PC-9 (cell line): ENCODE measurements around the gene CROCC2. TPM values are rescaled to one million over a fixed set of nuclear protein-coding genes. Genes with fewer than 3 reads are reported as not detected.

ENCODE experiments used
- BruUV-seq: library from RNA; stranded (reverse); fragments of 400-500 nt; replicated peaks from 2 replicates; lab custom pipeline; 2021; lab: Mats Ljungman, UMichigan
- CTCF ChIA-PET: fragments of 300-600 bp; sonication (Branson Sonifier 250); formaldehyde crosslinking; loops from one replicate; lab custom pipeline; 2022; ENCODE audit warnings: antibody characterized with exemption; lab: Charles Lee
- POLR2A ChIA-PET: fragments of 300-600 bp; sonication (Branson Sonifier 250); formaldehyde crosslinking; loops from one replicate; lab custom pipeline; 2022; ENCODE audit warnings: antibody characterized with exemption; ENCODE audit not compliant: unreplicated experiment; lab: Charles Lee
- DNase-seq, 2 experiments: peaks; one replicate each; pipeline versions ENCODE4 v3.0.0 to v3.0.0-alpha.2; 2015 to 2022; ENCODE audit warnings: mixed read lengths in 1 of 2
- H2AFZ ChIP-seq: fragments of 200-600 bp; sonication (generic); 2 replicates; pipeline ENCODE4 v1.8.1; 2017; ENCODE audit warnings: antibody characterized with exemption
- H3F3A ChIP-seq: fragments of 200-600 bp; sonication (generic); 2 replicates; pipeline ENCODE4 v1.8.1; 2017; ENCODE audit warnings: antibody characterized with exemption, mild to moderate bottlenecking, low read depth; ENCODE audit not compliant: insufficient read depth
- H3K27ac ChIP-seq: fragments of 200-600 bp; sonication (generic); 2 replicates; pipeline ENCODE4 v1.6.1; 2016; ENCODE audit warnings: mixed run types
- H3K27me3 ChIP-seq: fragments of 200-600 bp; sonication (generic); 2 replicates; pipeline ENCODE4 v1.6.1; 2016; ENCODE audit warnings: low read depth, mixed run types; ENCODE audit not compliant: insufficient read depth
- H3K36me3 ChIP-seq: fragments of 200-600 bp; sonication (generic); 2 replicates; pipeline ENCODE4 v1.6.1; 2016; ENCODE audit warnings: low read depth, mixed run types
- H3K4me1 ChIP-seq: fragments of 200-600 bp; sonication (generic); replicated peaks from 2 replicates; pipeline ENCODE4 v1.6.1; 2016; ENCODE audit warnings: mixed run types; ENCODE audit not compliant: insufficient read depth
- H3K4me2 ChIP-seq: fragments of 200-600 bp; sonication (generic); 2 replicates; pipeline ENCODE4 v1.6.1; 2017; ENCODE audit warnings: mixed run types
- H3K4me3 ChIP-seq: fragments of 200-600 bp; sonication (generic); 2 replicates; pipeline ENCODE4 v1.6.1; 2016; ENCODE audit warnings: mixed run types
- H3K79me2 ChIP-seq: fragments of 200-600 bp; sonication (generic); 2 replicates; pipeline ENCODE4 v1.6.1; 2017; ENCODE audit warnings: low read depth, mixed run types
- H3K9me2 ChIP-seq: fragments of 200-600 bp; sonication (generic); 2 replicates; pipeline ENCODE4 v1.8.1; 2017; ENCODE audit warnings: mild to moderate bottlenecking; ENCODE audit not compliant: insufficient read depth
- H3K9me3 ChIP-seq: fragments of 200-600 bp; sonication (generic); 2 replicates; pipeline ENCODE4 v1.8.1; 2016; ENCODE audit warnings: low read depth; ENCODE audit not compliant: insufficient read depth
- H4K20me1 ChIP-seq: fragments of 200-600 bp; sonication (generic); 2 replicates; pipeline ENCODE4 v1.8.1; 2017; ENCODE audit not compliant: insufficient read depth
- EZH2 ChIP-seq: fragments of 200-600 bp; sonication (generic); IDR thresholded peaks from 2 replicates; pipeline ENCODE4 v1.8.0; 2017; ENCODE audit warnings: antibody characterized with exemption, low read depth
- intact Hi-C: fragments of 100-400 bp; cut with micrococcal nuclease; formaldehyde crosslinking; loops from one replicate; pipeline ENCODE4 v1.10.0; 2022; ENCODE audit not compliant: unreplicated experiment
- total RNA-seq: library from RNA; stranded (reverse); gene quantifications from 2 replicates; pipeline ENCODE4 v1.2.3, GENCODE V29; 2021
- TF ChIP-seq, protein P1 (sequence below): fragments of 200-600 bp; sonication (generic); conservative IDR thresholded peaks from 2 replicates; pipeline ENCODE4 v1.6.1; 2017; ENCODE audit warnings: mixed run types, antibody characterized with exemption, mild to moderate bottlenecking, moderate library complexity

The CROCC2 gene
- total RNA-seq, 1 experiment from 2014 or later = not detected

DNA sequence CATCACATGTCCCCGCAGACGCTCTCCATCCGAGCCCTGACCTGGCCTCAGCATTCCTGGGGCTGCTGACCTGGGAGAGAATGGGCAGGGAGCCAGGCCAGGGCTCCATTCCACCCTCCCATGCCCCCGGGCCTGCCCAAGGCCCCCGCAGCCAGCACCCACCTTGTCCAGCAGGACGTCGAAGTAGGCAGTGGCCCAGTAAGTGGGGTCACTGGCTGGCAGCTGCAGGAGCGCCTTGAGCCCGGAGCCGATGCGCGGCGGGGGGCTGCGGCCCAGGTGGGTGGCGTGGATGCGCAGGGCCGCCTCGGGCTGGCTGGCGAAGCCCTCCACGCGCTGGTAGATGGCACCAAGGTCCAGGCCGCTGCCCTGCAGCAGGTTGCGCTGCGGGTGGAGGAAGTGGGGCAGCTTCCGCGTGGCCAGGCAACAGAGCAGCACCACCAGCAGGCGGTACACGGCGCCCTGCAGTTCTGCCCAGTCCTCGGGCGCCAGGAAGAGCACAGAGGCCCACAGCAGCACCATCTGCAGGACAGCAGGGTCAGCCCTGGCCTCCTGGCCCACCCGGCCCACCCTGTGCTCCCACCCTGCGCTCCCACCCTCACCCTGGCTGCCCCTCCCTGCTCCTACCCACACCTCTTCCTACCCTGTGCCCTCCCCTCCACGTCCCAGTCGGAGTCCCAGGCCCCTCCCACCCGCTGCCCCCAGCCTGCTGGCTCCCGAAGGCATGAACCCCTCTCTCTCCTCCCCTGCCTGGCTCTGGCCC lies 17.8 kb upstream of the CROCC2 start:
- BruUV-seq = no TSS peak
- ChIA-PET CTCF (no interaction called here), POLR2A (no interaction called here)
- Histone ChIP-seq H3K79me2 (peaks cover 14% of the 10 kb centered on the region), H2AFZ (no peak overlapping the region), H4K20me1 (no peaks in the 10 kb centered on the region), H3K4me2 (no peak overlapping the region), H3K4me3 (no peak overlapping the region), H3F3A (no peaks in the 10 kb centered on the region), H3K27me3 (no peaks in the 10 kb centered on the region), H3K9me3 (no peaks in the 10 kb centered on the region), H3K27ac (no peak overlapping the region), H3K36me3 (peaks cover 4% of the 10 kb centered on the region; the same call in 1 of the 2 replicates), H3K4me1 (peaks cover 40% of the 10 kb centered on the region), H3K9me2 (no peaks in the 10 kb centered on the region)
- TF ChIP-seq EZH2 = no peak
- TF ChIP-seq, protein P1, sequence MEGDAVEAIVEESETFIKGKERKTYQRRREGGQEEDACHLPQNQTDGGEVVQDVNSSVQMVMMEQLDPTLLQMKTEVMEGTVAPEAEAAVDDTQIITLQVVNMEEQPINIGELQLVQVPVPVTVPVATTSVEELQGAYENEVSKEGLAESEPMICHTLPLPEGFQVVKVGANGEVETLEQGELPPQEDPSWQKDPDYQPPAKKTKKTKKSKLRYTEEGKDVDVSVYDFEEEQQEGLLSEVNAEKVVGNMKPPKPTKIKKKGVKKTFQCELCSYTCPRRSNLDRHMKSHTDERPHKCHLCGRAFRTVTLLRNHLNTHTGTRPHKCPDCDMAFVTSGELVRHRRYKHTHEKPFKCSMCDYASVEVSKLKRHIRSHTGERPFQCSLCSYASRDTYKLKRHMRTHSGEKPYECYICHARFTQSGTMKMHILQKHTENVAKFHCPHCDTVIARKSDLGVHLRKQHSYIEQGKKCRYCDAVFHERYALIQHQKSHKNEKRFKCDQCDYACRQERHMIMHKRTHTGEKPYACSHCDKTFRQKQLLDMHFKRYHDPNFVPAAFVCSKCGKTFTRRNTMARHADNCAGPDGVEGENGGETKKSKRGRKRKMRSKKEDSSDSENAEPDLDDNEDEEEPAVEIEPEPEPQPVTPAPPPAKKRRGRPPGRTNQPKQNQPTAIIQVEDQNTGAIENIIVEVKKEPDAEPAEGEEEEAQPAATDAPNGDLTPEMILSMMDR = no peak
- intact Hi-C loops = no loop called here
- no peak for DNase-seq

DNA sequence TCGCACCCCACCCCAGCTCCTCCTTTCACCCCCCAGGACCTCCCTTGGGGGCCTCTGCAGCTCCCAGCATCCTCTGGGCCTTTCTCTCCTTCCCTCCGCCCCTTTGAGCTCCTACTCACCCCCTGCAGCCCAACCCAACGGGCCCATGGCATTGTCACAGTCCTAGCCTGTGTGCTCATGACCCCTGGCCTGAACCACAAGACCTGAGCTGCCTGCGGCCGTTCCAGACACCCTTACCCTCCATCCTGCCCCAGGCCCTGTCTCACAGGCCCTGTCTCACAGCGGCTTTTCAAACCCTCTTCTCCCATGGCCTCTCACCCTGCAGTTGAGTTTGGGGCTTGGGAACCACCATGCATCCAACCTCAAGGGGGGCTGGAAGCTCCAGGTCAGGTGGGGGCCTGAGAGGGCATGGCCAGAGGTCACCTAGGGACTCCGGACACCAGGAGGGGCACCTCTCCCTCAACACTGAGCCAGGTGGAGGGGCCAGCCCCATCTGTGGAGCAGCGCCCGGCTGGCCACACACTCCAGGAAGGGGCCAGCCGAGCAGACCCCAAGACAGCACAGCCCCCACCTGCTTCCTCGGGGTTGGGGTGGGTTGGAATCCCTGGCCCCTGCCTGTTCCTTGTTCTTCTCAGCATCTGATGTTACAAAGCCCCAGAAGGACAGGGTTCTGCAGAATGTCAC lies 17.1 kb upstream of the CROCC2 start:
- DNase-seq = no peak
- peaks cover 45% of the 10 kb centered on the region for H3K4me1 ChIP-seq
- ChIA-PET POLR2A (no interaction called here), CTCF (no interaction called here)
- TF ChIP-seq, protein P1 = no peak
- TF ChIP-seq EZH2 = no peak
- H3K4me2 ChIP-seq = no peak overlapping the region
- no peaks in the 10 kb centered on the region for H3K27me3 ChIP-seq
- intact Hi-C loops = no loop called here
- no TSS peak for BruUV-seq
- H3K79me2 ChIP-seq = peaks cover 17% of the 10 kb centered on the region
- no peaks in the 10 kb centered on the region for H3K9me3 ChIP-seq
- H3F3A ChIP-seq = 0 out of 2 replicates have a peak, but pooled peaks cover 4% of the 10 kb centered on the region
- no peaks in the 10 kb centered on the region for H4K20me1 ChIP-seq
- peaks cover 4% of the 10 kb centered on the region; the same call in 1 of the 2 replicates for H3K36me3 ChIP-seq
- no peaks in the 10 kb centered on the region for H3K9me2 ChIP-seq
- no peak overlapping the region for H3K27ac ChIP-seq
- H2AFZ ChIP-seq = no peak overlapping the region
- no peak overlapping the region for H3K4me3 ChIP-seq

DNA sequence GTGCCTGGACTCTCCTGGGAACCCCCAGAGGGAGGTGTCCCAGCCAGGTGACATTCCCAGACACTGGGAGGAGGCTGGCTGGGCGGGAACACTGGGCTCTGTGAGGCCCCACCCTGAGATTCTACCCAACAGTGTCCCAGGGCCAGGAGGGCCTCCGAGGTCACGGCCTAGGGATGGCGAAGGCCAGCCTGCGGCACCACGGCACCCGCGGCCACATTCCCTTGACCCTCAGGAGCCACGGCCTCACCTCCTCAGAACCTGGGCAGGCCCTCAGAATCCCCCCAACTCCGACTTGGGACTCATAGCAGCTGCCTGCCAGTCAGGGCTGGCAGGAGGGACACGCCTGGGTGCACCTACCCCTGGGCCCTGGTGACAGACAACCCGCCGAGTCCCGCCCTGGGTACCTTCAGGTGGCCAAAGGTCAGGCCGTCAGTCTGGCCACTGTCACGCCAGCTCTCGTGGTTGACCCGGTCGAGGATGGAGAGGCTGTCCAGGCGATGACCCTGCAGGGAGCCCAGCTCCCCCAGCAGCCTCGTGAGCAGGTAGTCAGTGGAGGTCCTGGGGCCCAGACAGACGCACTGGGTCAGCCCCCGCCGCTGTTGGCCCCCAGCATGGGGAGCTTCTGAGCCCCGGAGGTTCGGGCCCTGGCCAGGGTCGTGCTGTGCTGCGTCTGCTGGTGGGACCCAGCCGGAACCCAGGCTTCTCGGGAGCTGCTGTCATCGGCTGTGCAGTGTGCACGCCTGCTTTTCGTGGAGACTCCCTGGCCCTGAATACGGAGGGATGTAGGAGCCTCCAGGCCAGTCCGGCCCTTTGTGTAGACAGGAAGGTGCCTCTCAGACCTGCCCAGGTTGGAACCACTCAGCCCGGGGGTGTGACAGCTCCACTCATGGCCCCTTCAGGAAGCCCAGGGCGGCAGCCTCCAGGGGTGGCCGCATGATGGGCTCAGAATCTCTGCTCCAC lies 16.3 kb upstream of the CROCC2 start:
- POLR2A ChIA-PET = interaction anchor here (1.0 kb wide), 1 partner anchor 11 kb away, joined by 3 read pairs; no protein-coding TSS in a partner anchor
- H3K27ac ChIP-seq = no peak overlapping the region

More for the DNA sequence above, 16.3 kb upstream of the CROCC2 start:
- Histone ChIP-seq H3K4me1 (peaks cover 53% of the 10 kb centered on the region), H3F3A (peaks cover 12% of the 10 kb centered on the region; the same call in 1 of the 2 replicates), H3K9me3 (no peaks in the 10 kb centered on the region), H3K9me2 (no peaks in the 10 kb centered on the region), H3K27me3 (no peaks in the 10 kb centered on the region), H3K4me2 (no peak overlapping the region), H3K36me3 (peaks cover 4% of the 10 kb centered on the region; the same call in 1 of the 2 replicates), H4K20me1 (no peaks in the 10 kb centered on the region), H3K4me3 (no peak overlapping the region), H2AFZ (no peak overlapping the region), H3K79me2 (peaks cover 25% of the 10 kb centered on the region)
- DNase-seq = peak in 1 of 2 experiments; percentile 60
- CTCF ChIA-PET = no interaction called here
- intact Hi-C loops = loop anchor here (5.0 kb wide), 2 partner anchors 33 to 323 kb away; partner anchors contain the start of gene RNPEPL1
- TF ChIP-seq, protein P1 = no peak
- TF ChIP-seq EZH2 = no peak
- BruUV-seq = no TSS peak
